Sigmoid colon (tissue), 7 donors: ENCODE results near the gene RGS7. TPM values are rescaled to one million over a fixed set of nuclear protein-coding genes. Genes with fewer than 3 reads are reported as not detected.

Source experiments
- DNase-seq: peaks from one replicate; pipeline ENCODE4 v3.0.0-alpha.2; 2019
- H3K27ac ChIP-seq, 4 donors: fragments of 200-600 bp; sonication (generic); one replicate each; pipeline ENCODE4 v1.5.1; 2016 to 2019; ENCODE audit warnings: mild to moderate bottlenecking in 1 of 4
- H3K27me3 ChIP-seq, 3 donors: fragments of 200-600 bp; sonication (generic); one replicate each; pipeline ENCODE4 v1.5.1; 2019; ENCODE audit warnings: mild to moderate bottlenecking in 1 of 3
- H3K36me3 ChIP-seq, 4 donors: fragments of 200-600 bp; sonication (generic); one replicate each; pipeline ENCODE4 v1.5.1; 2016 to 2019
- H3K4me1 ChIP-seq, 4 donors: fragments of 200-600 bp; sonication (generic); one replicate each; pipeline ENCODE4 v1.5.1; 2017 to 2019
- H3K4me3 ChIP-seq, 4 donors: fragments of 200-600 bp; sonication (generic); one replicate each; pipeline ENCODE4 v1.5.1; 2017 to 2019; ENCODE audit warnings: mild to moderate bottlenecking in 2 of 4, moderate library complexity in 1 of 4
- H3K9me3 ChIP-seq, 4 donors: fragments of 200-600 bp in 3 of 4; sonication (generic) in 3 of 4; one replicate each; pipeline versions ENCODE4 v1.5.1 to v1.6.1; 2013 to 2019
- CTCF ChIP-seq, 4 experiments: fragments of 450-650 bp in 3 of 4; fragments of 200-600 bp in 1 of 4; IDR thresholded peaks; one replicate each; pipeline ENCODE4 v1.5.1; 2016 to 2019; ENCODE audit warnings: antibody characterized with exemption in 4 of 4, mild to moderate bottlenecking in 3 of 4, moderate library complexity in 2 of 4
- EP300 ChIP-seq, 4 donors: sonication (generic); formaldehyde crosslinking; IDR thresholded peaks; one replicate each; pipeline ENCODE4 v1.6.1; 2017; ENCODE audit warnings: antibody characterized with exemption in 4 of 4
- POLR2A ChIP-seq, 2 donors: fragments of 450-650 bp; IDR thresholded peaks; one replicate each; pipeline ENCODE4 v1.6.1; 2016; ENCODE audit warnings: antibody characterized with exemption in 2 of 2, mild to moderate bottlenecking in 2 of 2, moderate library complexity in 2 of 2
- POLR2AphosphoS5 ChIP-seq, 4 donors: sonication (generic); formaldehyde crosslinking; IDR thresholded peaks; one replicate each; pipeline ENCODE4 v1.6.1; 2017; ENCODE audit warnings: antibody characterized with exemption in 4 of 4
- WGBS, 2 donors: extraction: QIAGEN DNeasy Blood & Tissue Kit; methylation state at CpG; one replicate each; pipeline ENCODE4 v1.1.7; 2013; 5-methylcytosine and 5-hydroxymethylcytosine counted together
- intact Hi-C: fragments of 100-400 bp; cut with DNase I; formaldehyde crosslinking; loops from one replicate; pipeline ENCODE4 v1.15.1; 2023
- polyA plus RNA-seq, 3 donors: library from polyadenylated mRNA; stranded (reverse); fragments of 200-250 nt; gene quantifications; one replicate each; pipeline ENCODE4 v1.2.3, GENCODE V29; 2013
- total RNA-seq, 4 donors: library from RNA; depleted of rRNA; stranded (reverse); fragments of >200 nt; gene quantifications; one replicate each; pipeline ENCODE4 v1.1.0, GENCODE V29; 2016
- donor health status: healthy with polysubstance abuse.
- donor health status: Bipolar disorder and iron deficiency.
- donor health status: healthy.

The RGS7 gene
- total and polyA plus RNA-seq, 7 donors: 0.10 to 1.8 (median 0.33) TPM; not detected in 4

GRCh38 chr1:241139047-241139446 is 218.0 kb downstream of the RGS7 start:
- no peak for TF ChIP-seq POLR2AphosphoS5 (IDR thresholded peaks at IDR 0.05)
- TF ChIP-seq POLR2A (IDR thresholded peaks at IDR 0.05): no peak
- TF ChIP-seq EP300 (IDR thresholded peaks at IDR 0.05): no peak
- no peak for TF ChIP-seq CTCF (IDR thresholded peaks at IDR 0.05)
- H3K4me3 ChIP-seq: no peak overlapping the region
- WGBS, 2 donors: 76 to 89% methylated on average over 1 of the region's 1 CpG
- DNase-seq: no peak
- no peaks in the 10 kb centered on the region for H3K27me3 ChIP-seq
- H3K27ac ChIP-seq: no peak overlapping the region
- intact Hi-C loops: no loop called here
- H3K36me3 ChIP-seq: no peaks in the 10 kb centered on the region
- H3K9me3 ChIP-seq: no peaks in the 10 kb centered on the region
- H3K4me1 ChIP-seq: no peaks in the 10 kb centered on the region

GRCh38 chr1:241138248-241138647 is 218.8 kb downstream of the RGS7 start:
- DNase-seq: no peak
- WGBS, 2 donors: 88 to 92% methylated on average over 4 of the region's 4 CpGs
- no peak overlapping the region for H3K27ac ChIP-seq
- TF ChIP-seq POLR2AphosphoS5 (IDR thresholded peaks at IDR 0.05) (no peak), CTCF (IDR thresholded peaks at IDR 0.05) (no peak)
- no peaks in the 10 kb centered on the region for H3K36me3 ChIP-seq
- no peaks in the 10 kb centered on the region for H3K9me3 ChIP-seq
- intact Hi-C loops: no loop called here
- no peaks in the 10 kb centered on the region for H3K4me1 ChIP-seq
- H3K4me3 ChIP-seq: no peak overlapping the region
- no peaks in the 10 kb centered on the region for H3K27me3 ChIP-seq

GRCh38 chr1:241136389-241136788 is 220.6 kb downstream of the RGS7 start:
- Histone ChIP-seq H3K36me3 (no peaks in the 10 kb centered on the region), H3K27me3 (no peaks in the 10 kb centered on the region), H3K27ac (no peak overlapping the region), H3K4me1 (no peaks in the 10 kb centered on the region), H3K9me3 (no peaks in the 10 kb centered on the region), H3K4me3 (no peak overlapping the region)
- no peak for DNase-seq
- 86 to 91% methylated on average over 6 of the region's 6 CpGs for WGBS, 2 donors
- TF ChIP-seq EP300 (IDR thresholded peaks at IDR 0.05): no peak
- no peak for TF ChIP-seq POLR2A (IDR thresholded peaks at IDR 0.05)
- no peak for TF ChIP-seq POLR2AphosphoS5 (IDR thresholded peaks at IDR 0.05)
- TF ChIP-seq CTCF (IDR thresholded peaks at IDR 0.05): no peak
- intact Hi-C loops: no loop called here

- intact Hi-C loops: no loop called here
- no peak overlapping the region for H3K4me3 ChIP-seq
- H3K36me3 ChIP-seq: no peaks in the 10 kb centered on the region
- H3K27me3 ChIP-seq: no peaks in the 10 kb centered on the region
- DNase-seq: no peak
- no peaks in the 10 kb centered on the region for H3K4me1 ChIP-seq
- no peak overlapping the region for H3K27ac ChIP-seq
- H3K9me3 ChIP-seq: no peaks in the 10 kb centered on the region
- WGBS, 2 donors: 85 to 87% methylated on average over 5 of the region's 5 CpGs
- TF ChIP-seq EP300 (IDR thresholded peaks at IDR 0.05): no peak
- TF ChIP-seq CTCF (IDR thresholded peaks at IDR 0.05): no peak
- no peak for TF ChIP-seq POLR2A (IDR thresholded peaks at IDR 0.05)
- no peak for TF ChIP-seq POLR2AphosphoS5 (IDR thresholded peaks at IDR 0.05)
Observed at GRCh38 chr1:241131636-241132194, 225.3 kb downstream of the RGS7 start.

GRCh38 chr1:241130881-241131280 is 226.1 kb downstream of the RGS7 start:
- Histone ChIP-seq H3K27me3 (no peaks in the 10 kb centered on the region), H3K27ac (no peak overlapping the region), H3K36me3 (no peaks in the 10 kb centered on the region), H3K4me3 (no peak overlapping the region), H3K4me1 (no peaks in the 10 kb centered on the region), H3K9me3 (no peaks in the 10 kb centered on the region)
- WGBS, 2 donors: 92 to 96% methylated on average over 3 of the region's 3 CpGs
- DNase-seq: no peak
- TF ChIP-seq CTCF (IDR thresholded peaks at IDR 0.05): no peak
- TF ChIP-seq POLR2A (IDR thresholded peaks at IDR 0.05): no peak
- no peak for TF ChIP-seq POLR2AphosphoS5 (IDR thresholded peaks at IDR 0.05)
- no peak for TF ChIP-seq EP300 (IDR thresholded peaks at IDR 0.05)
- intact Hi-C loops: no loop called here
